Measurements from ENCODE around the gene STXBP4. TPM values are rescaled to one million over a fixed set of nuclear protein-coding genes. Genes with fewer than 3 reads are reported as not detected.

The STXBP4 gene
- total and polyA plus RNA-seq, 2 experiments from 2014 or later = 25.0 to 52.1 TPM

DNA sequence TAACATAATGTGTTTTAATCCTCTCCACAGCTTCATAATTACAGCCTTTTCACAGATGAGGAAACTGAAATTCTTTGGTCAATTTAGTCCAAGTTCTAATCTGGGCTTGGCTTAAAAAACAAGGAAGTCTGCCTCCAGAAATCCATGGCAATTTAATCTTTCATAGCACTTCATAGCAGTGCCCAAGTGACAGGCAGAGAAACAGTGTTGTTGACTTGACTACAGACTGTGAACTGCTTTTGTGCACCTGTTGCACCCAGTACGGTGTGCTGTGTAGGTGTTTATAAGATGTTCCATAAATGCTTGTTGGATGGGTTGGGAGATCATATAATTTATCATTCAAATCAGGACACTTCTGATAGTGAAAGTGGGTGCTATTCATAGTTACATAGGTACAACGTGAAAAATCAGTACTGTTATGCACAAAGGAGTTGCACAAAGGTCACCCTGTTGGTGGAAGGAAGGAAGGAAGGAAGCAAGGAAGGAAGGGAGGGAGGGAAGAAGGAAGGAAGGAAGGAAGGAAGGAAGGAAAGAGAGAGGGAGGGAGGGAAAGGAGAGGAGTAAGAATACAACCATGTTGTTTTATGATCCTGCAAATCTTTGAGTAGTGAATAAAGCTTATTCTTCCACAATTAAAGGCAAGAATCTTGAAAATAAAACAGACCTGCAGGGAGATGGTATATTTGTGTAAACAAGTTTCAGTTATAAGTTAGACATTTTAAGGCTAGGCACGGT lies 239.7 kb downstream of the STXBP4 start:
- no peaks in the 10 kb centered on the region for H3K9me2 ChIP-seq (ENCODE audit: insufficient read depth)
- no peak for TF ChIP-seq EZH2 (IDR thresholded peaks at IDR 0.05; ENCODE audit: low read depth, unreplicated experiment)
- TF ChIP-seq STAT1 (IDR thresholded peaks at IDR 0.05; ENCODE audit: unreplicated experiment) = no peak
- TF ChIP-seq JUNB (IDR thresholded peaks at IDR 0.05; ENCODE audit: unreplicated experiment) = no peak
- TF ChIP-seq, protein P1, sequence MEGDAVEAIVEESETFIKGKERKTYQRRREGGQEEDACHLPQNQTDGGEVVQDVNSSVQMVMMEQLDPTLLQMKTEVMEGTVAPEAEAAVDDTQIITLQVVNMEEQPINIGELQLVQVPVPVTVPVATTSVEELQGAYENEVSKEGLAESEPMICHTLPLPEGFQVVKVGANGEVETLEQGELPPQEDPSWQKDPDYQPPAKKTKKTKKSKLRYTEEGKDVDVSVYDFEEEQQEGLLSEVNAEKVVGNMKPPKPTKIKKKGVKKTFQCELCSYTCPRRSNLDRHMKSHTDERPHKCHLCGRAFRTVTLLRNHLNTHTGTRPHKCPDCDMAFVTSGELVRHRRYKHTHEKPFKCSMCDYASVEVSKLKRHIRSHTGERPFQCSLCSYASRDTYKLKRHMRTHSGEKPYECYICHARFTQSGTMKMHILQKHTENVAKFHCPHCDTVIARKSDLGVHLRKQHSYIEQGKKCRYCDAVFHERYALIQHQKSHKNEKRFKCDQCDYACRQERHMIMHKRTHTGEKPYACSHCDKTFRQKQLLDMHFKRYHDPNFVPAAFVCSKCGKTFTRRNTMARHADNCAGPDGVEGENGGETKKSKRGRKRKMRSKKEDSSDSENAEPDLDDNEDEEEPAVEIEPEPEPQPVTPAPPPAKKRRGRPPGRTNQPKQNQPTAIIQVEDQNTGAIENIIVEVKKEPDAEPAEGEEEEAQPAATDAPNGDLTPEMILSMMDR (conservative IDR thresholded peaks at IDR 0.05; ENCODE audit: low read depth in 2 of 2) = no peak
- TF ChIP-seq, protein P2, sequence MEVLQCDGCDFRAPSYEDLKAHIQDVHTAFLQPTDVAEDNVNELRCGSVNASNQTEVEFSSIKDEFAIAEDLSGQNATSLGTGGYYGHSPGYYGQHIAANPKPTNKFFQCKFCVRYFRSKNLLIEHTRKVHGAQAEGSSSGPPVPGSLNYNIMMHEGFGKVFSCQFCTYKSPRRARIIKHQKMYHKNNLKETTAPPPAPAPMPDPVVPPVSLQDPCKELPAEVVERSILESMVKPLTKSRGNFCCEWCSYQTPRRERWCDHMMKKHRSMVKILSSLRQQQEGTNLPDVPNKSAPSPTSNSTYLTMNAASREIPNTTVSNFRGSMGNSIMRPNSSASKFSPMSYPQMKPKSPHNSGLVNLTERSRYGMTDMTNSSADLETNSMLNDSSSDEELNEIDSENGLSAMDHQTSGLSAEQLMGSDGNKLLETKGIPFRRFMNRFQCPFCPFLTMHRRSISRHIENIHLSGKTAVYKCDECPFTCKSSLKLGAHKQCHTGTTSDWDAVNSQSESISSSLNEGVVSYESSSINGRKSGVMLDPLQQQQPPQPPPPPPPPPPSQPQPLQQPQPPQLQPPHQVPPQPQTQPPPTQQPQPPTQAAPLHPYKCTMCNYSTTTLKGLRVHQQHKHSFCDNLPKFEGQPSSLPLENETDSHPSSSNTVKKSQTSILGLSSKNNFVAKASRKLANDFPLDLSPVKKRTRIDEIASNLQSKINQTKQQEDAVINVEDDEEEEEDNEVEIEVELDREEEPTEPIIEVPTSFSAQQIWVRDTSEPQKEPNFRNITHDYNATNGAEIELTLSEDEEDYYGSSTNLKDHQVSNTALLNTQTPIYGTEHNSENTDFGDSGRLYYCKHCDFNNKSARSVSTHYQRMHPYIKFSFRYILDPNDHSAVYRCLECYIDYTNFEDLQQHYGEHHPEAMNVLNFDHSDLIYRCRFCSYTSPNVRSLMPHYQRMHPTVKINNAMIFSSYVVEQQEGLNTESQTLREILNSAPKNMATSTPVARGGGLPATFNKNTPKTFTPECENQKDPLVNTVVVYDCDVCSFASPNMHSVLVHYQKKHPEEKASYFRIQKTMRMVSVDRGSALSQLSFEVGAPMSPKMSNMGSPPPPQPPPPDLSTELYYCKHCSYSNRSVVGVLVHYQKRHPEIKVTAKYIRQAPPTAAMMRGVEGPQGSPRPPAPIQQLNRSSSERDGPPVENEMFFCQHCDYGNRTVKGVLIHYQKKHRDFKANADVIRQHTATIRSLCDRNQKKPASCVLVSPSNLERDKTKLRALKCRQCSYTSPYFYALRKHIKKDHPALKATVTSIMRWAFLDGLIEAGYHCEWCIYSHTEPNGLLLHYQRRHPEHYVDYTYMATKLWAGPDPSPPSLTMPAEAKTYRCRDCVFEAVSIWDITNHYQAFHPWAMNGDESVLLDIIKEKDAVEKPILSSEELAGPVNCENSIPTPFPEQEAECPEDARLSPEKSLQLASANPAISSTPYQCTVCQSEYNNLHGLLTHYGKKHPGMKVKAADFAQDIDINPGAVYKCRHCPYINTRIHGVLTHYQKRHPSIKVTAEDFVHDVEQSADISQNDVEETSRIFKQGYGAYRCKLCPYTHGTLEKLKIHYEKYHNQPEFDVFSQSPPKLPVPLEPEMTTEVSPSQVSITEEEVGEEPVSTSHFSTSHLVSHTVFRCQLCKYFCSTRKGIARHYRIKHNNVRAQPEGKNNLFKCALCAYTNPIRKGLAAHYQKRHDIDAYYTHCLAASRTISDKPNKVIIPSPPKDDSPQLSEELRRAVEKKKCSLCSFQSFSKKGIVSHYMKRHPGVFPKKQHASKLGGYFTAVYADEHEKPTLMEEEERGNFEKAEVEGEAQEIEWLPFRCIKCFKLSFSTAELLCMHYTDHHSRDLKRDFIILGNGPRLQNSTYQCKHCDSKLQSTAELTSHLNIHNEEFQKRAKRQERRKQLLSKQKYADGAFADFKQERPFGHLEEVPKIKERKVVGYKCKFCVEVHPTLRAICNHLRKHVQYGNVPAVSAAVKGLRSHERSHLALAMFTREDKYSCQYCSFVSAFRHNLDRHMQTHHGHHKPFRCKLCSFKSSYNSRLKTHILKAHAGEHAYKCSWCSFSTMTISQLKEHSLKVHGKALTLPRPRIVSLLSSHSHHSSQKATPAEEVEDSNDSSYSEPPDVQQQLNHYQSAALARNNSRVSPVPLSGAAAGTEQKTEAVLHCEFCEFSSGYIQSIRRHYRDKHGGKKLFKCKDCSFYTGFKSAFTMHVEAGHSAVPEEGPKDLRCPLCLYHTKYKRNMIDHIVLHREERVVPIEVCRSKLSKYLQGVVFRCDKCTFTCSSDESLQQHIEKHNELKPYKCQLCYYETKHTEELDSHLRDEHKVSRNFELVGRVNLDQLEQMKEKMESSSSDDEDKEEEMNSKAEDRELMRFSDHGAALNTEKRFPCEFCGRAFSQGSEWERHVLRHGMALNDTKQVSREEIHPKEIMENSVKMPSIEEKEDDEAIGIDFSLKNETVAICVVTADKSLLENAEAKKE (CRISPR knock-in tag; IDR thresholded peaks at IDR 0.05) = no peak
- TF ChIP-seq NANOG (IDR thresholded peaks at IDR 0.05; ENCODE audit: borderline replicate concordance) = no peak
- no peak for TF ChIP-seq EZH2phosphoT487 (IDR thresholded peaks at IDR 0.05; ENCODE audit: unreplicated experiment)
- TF ChIP-seq ZNF114 (CRISPR knock-in tag; IDR thresholded peaks at IDR 0.05) = no peak
- TF ChIP-seq CREB1 (CRISPR knock-in tag; IDR thresholded peaks at IDR 0.05; ENCODE audit: low read depth) = no peak
- TF ChIP-seq POLR2AphosphoS5 (IDR thresholded peaks at IDR 0.05; ENCODE audit: low read depth) = no peak
- no peak for TF ChIP-seq ZNF331 (CRISPR knock-in tag; IDR thresholded peaks at IDR 0.05; ENCODE audit: low read depth)
- TF ChIP-seq, protein P3, sequence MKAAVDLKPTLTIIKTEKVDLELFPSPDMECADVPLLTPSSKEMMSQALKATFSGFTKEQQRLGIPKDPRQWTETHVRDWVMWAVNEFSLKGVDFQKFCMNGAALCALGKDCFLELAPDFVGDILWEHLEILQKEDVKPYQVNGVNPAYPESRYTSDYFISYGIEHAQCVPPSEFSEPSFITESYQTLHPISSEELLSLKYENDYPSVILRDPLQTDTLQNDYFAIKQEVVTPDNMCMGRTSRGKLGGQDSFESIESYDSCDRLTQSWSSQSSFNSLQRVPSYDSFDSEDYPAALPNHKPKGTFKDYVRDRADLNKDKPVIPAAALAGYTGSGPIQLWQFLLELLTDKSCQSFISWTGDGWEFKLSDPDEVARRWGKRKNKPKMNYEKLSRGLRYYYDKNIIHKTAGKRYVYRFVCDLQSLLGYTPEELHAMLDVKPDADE (IDR thresholded peaks at IDR 0.05) = no peak
- TF ChIP-seq, protein P4, sequence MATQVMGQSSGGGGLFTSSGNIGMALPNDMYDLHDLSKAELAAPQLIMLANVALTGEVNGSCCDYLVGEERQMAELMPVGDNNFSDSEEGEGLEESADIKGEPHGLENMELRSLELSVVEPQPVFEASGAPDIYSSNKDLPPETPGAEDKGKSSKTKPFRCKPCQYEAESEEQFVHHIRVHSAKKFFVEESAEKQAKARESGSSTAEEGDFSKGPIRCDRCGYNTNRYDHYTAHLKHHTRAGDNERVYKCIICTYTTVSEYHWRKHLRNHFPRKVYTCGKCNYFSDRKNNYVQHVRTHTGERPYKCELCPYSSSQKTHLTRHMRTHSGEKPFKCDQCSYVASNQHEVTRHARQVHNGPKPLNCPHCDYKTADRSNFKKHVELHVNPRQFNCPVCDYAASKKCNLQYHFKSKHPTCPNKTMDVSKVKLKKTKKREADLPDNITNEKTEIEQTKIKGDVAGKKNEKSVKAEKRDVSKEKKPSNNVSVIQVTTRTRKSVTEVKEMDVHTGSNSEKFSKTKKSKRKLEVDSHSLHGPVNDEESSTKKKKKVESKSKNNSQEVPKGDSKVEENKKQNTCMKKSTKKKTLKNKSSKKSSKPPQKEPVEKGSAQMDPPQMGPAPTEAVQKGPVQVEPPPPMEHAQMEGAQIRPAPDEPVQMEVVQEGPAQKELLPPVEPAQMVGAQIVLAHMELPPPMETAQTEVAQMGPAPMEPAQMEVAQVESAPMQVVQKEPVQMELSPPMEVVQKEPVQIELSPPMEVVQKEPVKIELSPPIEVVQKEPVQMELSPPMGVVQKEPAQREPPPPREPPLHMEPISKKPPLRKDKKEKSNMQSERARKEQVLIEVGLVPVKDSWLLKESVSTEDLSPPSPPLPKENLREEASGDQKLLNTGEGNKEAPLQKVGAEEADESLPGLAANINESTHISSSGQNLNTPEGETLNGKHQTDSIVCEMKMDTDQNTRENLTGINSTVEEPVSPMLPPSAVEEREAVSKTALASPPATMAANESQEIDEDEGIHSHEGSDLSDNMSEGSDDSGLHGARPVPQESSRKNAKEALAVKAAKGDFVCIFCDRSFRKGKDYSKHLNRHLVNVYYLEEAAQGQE (IDR thresholded peaks at IDR 0.05; ENCODE audit: unreplicated experiment) = no peak
- DNase-seq (ENCODE audit: low spot score) (no peak), ATAC-seq (no peak)
- Mint-ChIP-seq H3K27ac (no peak overlapping the region), H3K4me3 (no peak overlapping the region), H3K27me3 (ENCODE audit: insufficient read depth, low read depth, poor library complexity) (peaks cover 4% of the 10 kb centered on the region), H3K4me1 (peaks cover 10% of the 10 kb centered on the region; the same call in 2 of the 3 replicates), H3K9me3 (peaks cover 14% of the 10 kb centered on the region; the same call in 2 of the 3 replicates), H3K36me3 (ENCODE audit: low read depth) (peaks cover 12% of the 10 kb centered on the region; the same call in 2 of the 3 replicates)
- no peaks in the 10 kb centered on the region; the same call in 1 of the 2 replicates for H3K4me1 ChIP-seq (ENCODE audit: insufficient read depth)
- H2AFZ ChIP-seq = no peak overlapping the region
- no peaks in the 10 kb centered on the region for H3K27me3 ChIP-seq (ENCODE audit: insufficient read depth)
- no peaks in the 10 kb centered on the region for H4K20me1 ChIP-seq (replicated peaks; ENCODE audit: insufficient read depth)
- H3K36me3 ChIP-seq (ENCODE audit: insufficient read depth) = no peaks in the 10 kb centered on the region
- H3F3A ChIP-seq (replicated peaks; ENCODE audit: low read depth) = no peaks in the 10 kb centered on the region
- H3K4me3 ChIP-seq = no peak overlapping the region
- H3K27ac ChIP-seq (ENCODE audit: low read depth) = no peak overlapping the region
- H3K4me2 ChIP-seq = no peak overlapping the region
- H3K79me2 ChIP-seq (replicated peaks; ENCODE audit: insufficient read depth) = no peaks in the 10 kb centered on the region
